GM13976 (cell line): ENCODE data around the gene FAM171A1.

Experiments
- DNase-seq: peaks from one replicate; pipeline ENCODE4 v3.0.0; 2012; ENCODE audit warnings: low spot score
- CTCF ChIP-seq: IDR thresholded peaks from 2 replicates; pipeline ENCODE4 v1.5.1; 2012; ENCODE audit warnings: borderline replicate concordance, mild to moderate bottlenecking; ENCODE audit not compliant: insufficient read depth; ENCODE audit errors: extremely low read depth, missing control alignments, control extremely low read depth
- in situ Hi-C: fragments of 300-500 bp; cut with MboI; formaldehyde crosslinking; loops from one replicate; pipeline ENCODE4 v1.12.0; 2022; ENCODE audit warnings: low sequenced_read_pairs, mixed read lengths, inconsistent platforms; ENCODE audit not compliant: unreplicated experiment

Gene FAM171A1

GRCh38 chr10:15315286-15315685, 55.8 kb downstream of the FAM171A1 start:
- TF ChIP-seq CTCF = no peak
- DNase-seq = no peak
- in situ Hi-C loops = no loop called here

GRCh38 chr10:15314482-15315045, 56.5 kb downstream of the FAM171A1 start:
- in situ Hi-C loops = no loop called here
- DNase-seq = no peak
- no peak for TF ChIP-seq CTCF

GRCh38 chr10:15313843-15314242, 57.2 kb downstream of the FAM171A1 start:
- in situ Hi-C loops = no loop called here
- DNase-seq = no peak
- TF ChIP-seq CTCF = no peak

GRCh38 chr10:15313047-15313446, 58.0 kb downstream of the FAM171A1 start:
- no peak for DNase-seq
- no peak for TF ChIP-seq CTCF
- in situ Hi-C loops = no loop called here

GRCh38 chr10:15311569-15312280, 59.4 kb downstream of the FAM171A1 start:
- DNase-seq = no peak
- TF ChIP-seq CTCF = no peak
- in situ Hi-C loops = no loop called here

- TF ChIP-seq CTCF = no peak
- no peak for DNase-seq
- in situ Hi-C loops = no loop called here
Observed at GRCh38 chr10:15310776-15311568, 60.1 kb downstream of the FAM171A1 start.
